ENCODE results near the gene CFL1.
A peak's percentile ranks its signal among the peaks of the same experiment; 100 is the strongest.

CFL1 gene

DNA sequence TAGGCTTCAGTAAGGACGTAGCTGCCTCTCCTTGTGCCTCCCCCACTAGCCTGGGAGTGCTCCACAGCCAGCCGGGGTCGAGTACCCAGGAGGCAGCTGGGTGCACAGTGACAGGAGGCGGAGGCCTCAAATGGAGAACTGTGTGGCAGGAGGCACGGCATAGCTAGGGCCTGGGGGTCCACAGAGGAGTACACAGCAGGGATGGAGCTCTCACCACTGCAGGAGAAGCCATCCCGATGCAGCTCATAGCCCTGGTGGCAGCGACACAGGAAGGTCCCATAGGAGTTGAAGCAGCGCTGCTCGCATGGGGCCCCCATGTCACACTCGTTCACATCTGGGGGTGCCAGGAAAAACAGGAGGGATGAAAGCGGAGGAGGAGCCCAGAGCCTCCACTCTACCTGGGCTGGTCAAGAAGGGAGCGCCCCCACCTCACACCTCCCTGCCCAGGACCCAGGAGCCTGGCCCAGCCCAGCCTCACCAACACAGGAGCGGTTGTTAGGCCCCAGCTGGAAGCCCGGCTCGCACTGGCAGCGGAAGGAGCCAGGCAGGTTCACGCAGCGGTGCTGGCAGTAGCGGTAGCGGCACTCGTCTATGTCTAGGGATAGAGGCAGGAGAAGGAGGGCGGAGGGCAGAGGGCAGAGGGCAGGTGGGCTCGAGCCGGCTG lies 11.8 kb upstream of the CFL1 start:
- no peak for DNase-seq (ENCODE audit: low spot score)

- no peak for DNase-seq (ENCODE audit: low spot score)
Measured at GRCh38 chr11:65868907-65869306, 10.9 kb upstream of the CFL1 start.

DNA sequence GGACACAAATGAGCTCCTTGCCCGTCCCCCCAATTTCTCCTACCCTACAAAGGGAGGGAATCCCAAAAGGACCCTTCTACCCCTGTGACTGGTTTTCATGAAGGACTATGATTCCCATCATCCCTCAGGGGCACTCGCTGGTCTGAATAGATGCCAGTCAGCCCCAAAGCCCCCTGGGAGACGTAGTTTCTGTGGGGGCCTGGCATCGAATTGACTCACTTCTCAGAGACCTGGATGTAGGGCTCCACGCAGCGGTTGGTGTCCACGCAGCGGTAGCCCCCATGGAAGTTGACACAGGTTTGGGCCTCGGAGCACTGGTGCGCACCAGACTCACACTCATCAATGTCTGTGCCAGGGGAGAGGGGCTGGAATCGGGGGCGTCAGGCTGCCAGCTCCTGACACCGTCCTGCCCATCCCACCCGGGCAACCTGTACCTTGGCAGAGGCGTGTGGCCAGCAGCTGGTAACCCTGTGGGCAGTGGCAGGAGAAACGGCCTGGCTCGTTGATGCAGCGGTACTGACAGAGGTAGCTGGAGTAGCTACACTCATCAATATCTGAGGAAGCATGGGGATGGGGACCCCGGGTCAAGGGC lies 10.2 kb upstream of the CFL1 start:
- DNase-seq (ENCODE audit: low spot score), result no peak

GRCh38 chr11:65867284-65868071 lies 9.5 kb upstream of the CFL1 start:
- DNase-seq (ENCODE audit: low spot score), result no peak

- DNase-seq (ENCODE audit: low spot score), result no peak
Measured at GRCh38 chr11:65866509-65867283, 8.7 kb upstream of the CFL1 start.

DNA sequence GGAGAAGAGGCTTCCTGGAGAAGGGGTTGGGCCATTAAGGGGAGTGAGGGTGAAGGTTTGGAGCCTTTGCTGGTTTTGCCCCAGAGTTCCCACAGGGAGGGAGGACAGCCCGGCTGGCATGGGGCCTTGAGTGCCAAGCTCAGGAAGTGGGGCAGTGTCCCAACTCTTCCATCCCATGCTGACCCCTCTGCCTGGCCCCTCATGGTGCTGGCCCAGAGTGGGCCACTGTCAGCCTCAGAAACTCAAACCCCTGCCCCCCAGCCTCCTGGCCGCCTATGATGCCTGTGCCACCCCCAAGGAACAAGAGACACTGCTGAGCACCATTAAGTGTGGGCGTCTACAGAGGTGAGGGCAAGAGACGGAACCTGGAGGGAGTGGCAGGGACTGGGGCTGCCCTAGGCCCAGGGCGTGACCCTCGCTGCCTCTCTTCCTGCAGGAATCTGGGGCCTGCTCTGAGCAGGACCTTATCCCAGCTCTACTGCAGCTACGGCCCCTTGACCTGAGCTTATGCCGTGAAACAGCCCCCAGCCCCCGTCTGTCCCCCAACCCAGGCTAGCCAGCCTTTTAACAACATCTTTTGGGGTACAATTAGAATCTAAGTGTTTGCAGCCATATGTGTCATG lies 7.7 kb upstream of the CFL1 start:
- DNase-seq (ENCODE audit: low spot score), result no peak

DNA sequence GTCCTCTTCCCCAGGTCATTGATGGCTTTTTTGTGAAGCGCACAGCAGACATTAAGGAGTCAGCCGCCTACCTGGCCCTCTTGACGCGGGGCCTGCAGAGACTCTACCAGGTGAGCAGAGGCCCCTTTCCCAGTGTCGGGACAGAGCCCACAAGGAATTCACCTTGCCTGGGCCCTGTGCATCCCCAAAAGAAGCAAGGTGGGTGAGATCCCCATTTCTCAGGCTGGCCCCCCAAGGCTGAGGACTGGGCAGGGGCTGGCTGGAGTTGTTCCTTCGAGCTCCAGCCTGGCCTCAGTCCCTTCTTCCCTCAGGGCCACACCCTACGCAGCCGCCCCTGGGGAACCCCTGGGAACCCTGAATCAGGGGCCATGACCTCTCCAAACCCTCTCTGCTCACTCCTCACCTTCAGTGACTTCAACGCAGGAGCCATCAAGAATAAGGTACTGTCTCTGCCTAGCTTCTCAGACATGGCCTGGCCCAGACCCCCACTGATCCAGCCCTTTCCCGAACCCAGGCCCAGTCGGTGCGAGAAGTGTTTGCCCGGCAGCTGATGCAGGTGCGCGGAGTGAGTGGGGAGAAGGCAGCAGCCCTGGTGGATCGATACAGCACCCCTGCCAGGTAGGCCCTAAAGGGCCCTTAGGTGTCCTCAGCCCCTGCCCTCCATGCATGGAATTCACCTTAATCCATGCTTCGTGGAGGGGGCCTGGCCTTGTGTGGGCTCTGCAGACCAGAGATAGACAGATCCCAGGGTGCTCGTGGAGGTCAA lies 6.9 kb upstream of the CFL1 start:
- no peak for DNase-seq (ENCODE audit: low spot score)

DNA sequence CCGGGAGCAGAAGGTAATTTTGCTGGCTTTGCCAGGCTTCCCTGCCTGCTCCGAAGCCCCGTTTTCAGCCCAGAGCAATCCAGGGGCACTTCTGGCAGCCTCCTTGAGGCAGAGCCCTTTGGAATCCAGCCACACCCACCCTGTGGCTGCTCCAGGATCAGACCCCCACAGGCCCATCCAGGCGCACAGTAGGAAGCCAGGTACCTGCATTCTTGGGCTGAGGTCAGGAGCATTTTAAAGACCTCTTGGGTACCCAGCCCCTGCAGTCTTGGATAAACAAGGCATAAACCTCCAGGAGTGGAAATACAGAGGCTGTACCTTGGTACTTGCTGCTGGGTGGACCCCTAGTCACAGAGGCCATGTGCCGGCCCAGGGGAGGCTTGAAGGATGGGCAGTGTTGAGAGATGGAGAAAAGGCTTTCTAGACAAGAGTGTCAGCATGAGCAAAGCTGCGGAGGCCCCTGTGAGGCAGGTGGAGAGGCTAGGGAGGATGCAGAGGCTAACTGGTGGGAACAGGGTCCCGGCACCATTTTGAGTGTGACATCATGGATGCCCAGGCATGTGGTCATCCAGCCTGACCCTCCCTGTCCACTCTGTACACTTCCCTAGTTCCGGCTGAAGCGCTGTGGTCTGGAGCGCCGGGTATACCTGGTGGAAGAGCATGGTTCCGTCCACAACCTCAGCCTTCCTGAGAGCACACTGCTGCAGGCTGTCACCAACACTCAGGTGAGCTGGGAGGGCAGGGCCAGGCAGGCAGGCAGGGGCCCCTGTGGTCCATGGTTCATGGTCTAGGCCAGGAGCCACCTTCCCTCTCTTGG lies 6.1 kb upstream of the CFL1 start:
- DNase-seq (ENCODE audit: low spot score), result no peak

DNA sequence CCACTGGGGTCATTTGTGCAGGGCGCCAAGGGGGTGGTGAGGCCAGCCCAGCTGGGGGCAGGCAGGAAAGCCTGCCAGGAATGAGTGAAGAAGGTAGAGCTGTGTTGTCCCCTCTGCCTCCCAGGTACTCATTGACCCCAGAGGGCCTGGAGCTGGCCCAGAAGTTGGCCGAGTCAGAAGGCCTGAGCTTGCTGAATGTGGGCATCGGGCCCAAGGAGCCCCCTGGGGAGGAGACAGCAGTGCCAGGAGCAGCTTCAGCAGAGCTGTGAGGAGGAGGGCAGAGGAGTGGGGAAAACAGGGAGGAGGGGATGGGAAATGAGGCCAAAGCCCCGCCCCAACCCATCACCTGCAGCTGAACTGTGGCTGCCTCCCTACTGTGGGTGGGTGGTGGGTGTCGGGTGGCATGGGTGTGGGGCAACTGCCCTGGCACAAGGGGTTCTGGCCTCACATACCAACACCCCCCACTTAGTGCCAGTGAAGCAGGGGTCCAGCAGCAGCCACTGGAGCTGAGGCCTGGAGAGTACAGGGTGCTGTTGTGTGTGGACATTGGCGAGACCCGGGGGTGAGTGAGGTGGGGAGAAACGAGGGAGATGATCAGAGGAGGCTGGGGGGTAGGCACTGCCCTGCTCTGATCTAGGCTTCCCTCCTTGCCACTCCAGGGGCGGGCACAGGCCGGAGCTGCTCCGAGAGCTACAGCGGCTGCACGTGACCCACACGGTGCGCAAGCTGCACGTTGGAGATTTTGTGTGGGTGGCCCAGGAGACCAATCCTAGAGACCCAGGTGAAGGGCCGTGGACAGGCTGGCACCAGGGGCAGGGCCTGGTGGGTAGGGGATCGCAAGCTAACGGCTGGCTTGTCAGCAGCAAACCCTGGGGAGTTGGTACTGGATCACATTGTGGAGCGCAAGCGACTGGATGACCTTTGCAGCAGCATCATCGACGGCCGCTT lies 5.2 kb upstream of the CFL1 start:
- DNase-seq (ENCODE audit: low spot score), result no peak

GRCh38 chr11:65862191-65862735 lies 4.3 kb upstream of the CFL1 start:
- DNase-seq (ENCODE audit: low spot score), result no peak

DNA sequence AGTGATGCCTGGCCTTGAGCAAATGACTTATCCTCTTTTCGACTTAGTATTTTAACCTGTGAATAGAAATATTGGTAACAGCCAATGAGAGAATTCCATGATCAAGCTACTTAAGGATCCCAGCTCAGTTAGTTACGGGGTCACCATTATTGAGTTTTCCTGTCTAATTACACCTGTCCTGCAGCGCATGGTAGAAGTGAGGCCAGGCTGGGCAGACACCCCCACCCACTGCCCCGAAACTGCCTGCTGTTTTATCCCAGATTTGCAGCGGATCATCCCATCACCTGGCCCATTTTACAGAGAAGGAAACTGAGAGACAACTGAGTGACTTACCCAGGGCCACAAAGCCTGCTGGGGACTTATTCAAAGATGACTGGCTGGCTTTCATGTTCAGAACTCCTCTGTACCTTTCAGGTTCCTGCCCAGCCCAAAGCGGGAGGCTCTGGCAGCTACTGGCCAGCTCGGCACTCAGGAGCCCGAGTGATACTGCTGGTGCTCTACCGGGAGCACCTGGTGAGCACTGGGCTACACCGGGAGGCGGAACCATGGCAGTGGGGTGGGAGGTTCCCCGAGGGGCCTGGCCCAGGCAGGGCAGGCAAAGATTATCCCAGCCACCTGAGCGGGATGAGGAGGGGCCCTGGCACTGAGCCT lies 3.7 kb upstream of the CFL1 start:
- DNase-seq (ENCODE audit: low spot score), result no peak

- DNase-seq (ENCODE audit: low spot score), result no peak
Measured at GRCh38 chr11:65861165-65861505, 3.2 kb upstream of the CFL1 start.

DNA sequence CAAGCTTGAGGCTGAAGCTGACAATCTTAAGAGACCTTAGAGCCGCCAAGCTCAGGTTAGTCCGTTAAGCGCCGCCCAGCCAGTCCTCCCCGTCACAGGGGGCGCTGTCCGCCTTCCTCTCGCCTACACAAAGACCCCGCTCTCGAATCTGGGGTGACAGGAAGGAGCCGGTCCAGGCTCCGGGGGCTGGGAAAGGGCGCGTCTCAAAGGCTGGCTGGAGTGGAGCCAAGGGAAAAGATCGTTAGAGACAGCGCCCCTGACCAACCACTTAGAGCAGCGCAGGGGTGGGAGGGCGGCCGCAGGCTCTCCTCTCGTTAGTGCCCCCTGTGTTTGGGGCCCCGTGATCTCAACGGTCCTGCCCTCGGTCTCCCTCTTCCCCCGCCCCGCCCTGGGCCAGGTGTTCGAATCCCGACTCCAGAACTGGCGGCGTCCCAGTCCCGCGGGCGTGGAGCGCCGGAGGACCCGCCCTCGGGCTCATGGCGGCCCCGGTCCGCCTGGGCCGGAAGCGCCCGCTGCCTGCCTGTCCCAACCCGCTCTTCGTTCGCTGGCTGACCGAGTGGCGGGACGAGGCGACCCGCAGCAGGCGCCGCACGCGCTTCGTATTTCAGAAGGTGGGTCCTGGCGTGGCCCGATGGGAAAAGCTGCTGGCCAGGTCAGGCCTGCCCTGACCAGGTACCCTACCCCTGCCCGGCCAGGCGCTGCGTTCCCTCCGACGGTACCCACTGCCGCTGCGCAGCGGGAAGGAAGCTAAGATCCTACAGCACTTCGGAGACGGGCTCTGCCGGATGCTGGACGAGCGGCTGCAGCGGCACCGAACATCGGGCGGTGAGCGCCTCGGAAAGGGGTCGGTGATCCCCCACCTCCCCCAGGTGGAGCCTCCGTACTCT lies 2.5 kb upstream of the CFL1 start, which contains the start of gene MUS81:
Gene MUS81 (plus strand): TSS at position 156 of the 887 bp plus-strand sequence. CDS start 321 bp downstream, at position 477.
- peak; percentile 96 for DNase-seq (ENCODE audit: low spot score)

GRCh38 chr11:65859812-65860277 lies 1.9 kb upstream of the CFL1 start:
- no peak for DNase-seq (ENCODE audit: low spot score)

- peak; percentile 95 for DNase-seq (ENCODE audit: low spot score)
Measured at GRCh38 chr11:65859095-65859811, 1.3 kb upstream of the CFL1 start.

- DNase-seq (ENCODE audit: low spot score), result no peak
Measured at GRCh38 chr11:65858681-65859087, 704 bp upstream of the CFL1 start.

- no peak for DNase-seq (ENCODE audit: low spot score)
Measured at GRCh38 chr11:65857500-65857852, 504 bp downstream of the CFL1 start.
